Epithelial cell of proximal tubule (primary cell): ENCODE measurements around the gene ZNF30. TPM values are rescaled to one million over a fixed set of nuclear protein-coding genes. Genes with fewer than 3 reads are reported as not detected.

Experiments used
- DNase-seq: peaks from one replicate; pipeline ENCODE4 v3.0.0-alpha.2; 2011; ENCODE audit warnings: low read depth
- H3K4me3 ChIP-seq: 2 replicates; pipeline ENCODE4 v1.5.1; 2011; ENCODE audit warnings: low read depth, mild to moderate bottlenecking, low read length
- total RNA-seq: library from RNA; depleted of rRNA; stranded (reverse); fragments of >200 nt; gene quantifications from 2 replicates; pipeline ENCODE4 v1.2.3, GENCODE V29; 2015
- TF ChIP-seq, protein P1 (sequence below): conservative IDR thresholded peaks from 2 replicates; pipeline ENCODE4 v1.5.1; 2012; ENCODE audit warnings: low read depth, mild to moderate bottlenecking, low read length

Gene ZNF30
- total RNA-seq, 1 donor from 2014 or later = 1.2 TPM

DNA sequence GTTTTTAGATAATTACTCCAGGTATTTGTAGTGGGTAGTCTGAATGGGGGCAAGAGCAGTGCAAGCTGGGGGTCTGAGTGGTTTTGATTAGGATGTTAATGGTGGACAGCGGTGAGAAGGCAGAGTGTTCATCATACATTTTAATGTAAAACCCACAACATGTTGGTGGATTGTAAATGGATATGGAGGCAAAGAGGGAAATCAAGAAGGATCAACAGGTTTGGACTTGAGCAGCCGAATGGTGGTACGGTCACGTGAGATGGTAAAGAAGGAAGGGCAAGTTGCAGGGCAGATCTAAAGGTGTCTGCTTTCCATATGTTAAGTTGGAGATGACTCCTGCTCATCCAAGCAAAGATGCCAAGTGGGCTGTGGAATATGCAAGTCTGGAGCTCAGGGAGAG, 9.5 kb downstream of the ZNF30 start:
- H3K4me3 ChIP-seq = no peak overlapping the region
- TF ChIP-seq, protein P1, sequence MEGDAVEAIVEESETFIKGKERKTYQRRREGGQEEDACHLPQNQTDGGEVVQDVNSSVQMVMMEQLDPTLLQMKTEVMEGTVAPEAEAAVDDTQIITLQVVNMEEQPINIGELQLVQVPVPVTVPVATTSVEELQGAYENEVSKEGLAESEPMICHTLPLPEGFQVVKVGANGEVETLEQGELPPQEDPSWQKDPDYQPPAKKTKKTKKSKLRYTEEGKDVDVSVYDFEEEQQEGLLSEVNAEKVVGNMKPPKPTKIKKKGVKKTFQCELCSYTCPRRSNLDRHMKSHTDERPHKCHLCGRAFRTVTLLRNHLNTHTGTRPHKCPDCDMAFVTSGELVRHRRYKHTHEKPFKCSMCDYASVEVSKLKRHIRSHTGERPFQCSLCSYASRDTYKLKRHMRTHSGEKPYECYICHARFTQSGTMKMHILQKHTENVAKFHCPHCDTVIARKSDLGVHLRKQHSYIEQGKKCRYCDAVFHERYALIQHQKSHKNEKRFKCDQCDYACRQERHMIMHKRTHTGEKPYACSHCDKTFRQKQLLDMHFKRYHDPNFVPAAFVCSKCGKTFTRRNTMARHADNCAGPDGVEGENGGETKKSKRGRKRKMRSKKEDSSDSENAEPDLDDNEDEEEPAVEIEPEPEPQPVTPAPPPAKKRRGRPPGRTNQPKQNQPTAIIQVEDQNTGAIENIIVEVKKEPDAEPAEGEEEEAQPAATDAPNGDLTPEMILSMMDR = no peak
- no peak for DNase-seq

- no peak for DNase-seq
- TF ChIP-seq, protein P1 = no peak
- no peak overlapping the region for H3K4me3 ChIP-seq
These were observed 12.2 kb downstream of the ZNF30 start for GRCh38 chr19:34938886-34939285.

DNA sequence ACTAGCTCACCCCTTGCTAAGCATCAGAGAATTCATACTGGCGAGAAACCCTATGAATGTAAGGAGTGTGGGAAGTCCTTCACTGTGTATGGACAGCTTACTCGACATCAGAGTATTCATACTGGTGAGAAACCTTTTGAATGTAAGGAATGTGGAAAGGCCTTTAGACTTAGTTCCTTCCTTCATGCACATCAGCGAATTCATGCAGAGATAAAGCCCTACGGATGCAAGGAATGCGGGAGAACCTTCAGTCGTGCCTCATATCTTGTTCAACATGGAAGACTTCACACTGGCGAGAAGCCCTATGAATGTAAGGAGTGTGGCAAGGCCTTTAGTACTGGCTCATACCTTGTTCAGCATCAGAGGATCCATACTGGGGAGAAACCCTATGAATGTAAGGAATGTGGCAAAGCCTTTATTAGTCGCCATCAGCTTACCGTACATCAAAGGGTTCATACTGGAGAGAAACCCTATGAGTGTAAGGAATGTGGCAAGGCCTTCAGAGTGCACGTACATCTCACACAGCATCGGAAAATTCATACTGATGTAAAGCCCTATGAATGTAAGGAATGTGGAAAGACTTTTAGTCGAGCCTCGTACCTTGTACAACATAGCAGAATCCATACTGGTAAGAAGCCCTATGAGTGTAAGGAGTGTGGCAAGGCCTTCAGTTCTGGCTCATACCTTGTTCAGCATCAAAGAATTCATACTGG, 17.3 kb downstream of the ZNF30 start:
- TF ChIP-seq, protein P1 = no peak
- DNase-seq = no peak
- H3K4me3 ChIP-seq = no peak overlapping the region

DNA sequence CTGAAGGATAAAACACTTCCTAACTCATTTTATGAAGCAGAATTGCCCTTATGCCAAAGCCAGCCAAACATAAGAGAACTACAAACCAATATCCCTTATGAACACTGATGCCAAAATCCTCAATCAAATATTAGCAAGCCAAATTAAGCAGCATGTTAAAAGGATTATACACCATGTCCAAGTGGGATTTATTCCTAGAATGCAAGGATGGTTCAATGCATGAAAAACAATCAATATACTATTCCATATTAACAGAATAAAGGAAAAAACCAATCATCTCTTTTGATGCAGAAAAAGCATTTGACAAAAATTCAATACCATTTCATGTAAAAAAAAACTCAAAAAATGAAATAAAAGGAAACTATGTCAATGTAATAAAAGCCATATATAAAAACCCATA, 26.4 kb downstream of the ZNF30 start:
- no peak for DNase-seq
- TF ChIP-seq, protein P1 = no peak
- no peak overlapping the region for H3K4me3 ChIP-seq

DNA sequence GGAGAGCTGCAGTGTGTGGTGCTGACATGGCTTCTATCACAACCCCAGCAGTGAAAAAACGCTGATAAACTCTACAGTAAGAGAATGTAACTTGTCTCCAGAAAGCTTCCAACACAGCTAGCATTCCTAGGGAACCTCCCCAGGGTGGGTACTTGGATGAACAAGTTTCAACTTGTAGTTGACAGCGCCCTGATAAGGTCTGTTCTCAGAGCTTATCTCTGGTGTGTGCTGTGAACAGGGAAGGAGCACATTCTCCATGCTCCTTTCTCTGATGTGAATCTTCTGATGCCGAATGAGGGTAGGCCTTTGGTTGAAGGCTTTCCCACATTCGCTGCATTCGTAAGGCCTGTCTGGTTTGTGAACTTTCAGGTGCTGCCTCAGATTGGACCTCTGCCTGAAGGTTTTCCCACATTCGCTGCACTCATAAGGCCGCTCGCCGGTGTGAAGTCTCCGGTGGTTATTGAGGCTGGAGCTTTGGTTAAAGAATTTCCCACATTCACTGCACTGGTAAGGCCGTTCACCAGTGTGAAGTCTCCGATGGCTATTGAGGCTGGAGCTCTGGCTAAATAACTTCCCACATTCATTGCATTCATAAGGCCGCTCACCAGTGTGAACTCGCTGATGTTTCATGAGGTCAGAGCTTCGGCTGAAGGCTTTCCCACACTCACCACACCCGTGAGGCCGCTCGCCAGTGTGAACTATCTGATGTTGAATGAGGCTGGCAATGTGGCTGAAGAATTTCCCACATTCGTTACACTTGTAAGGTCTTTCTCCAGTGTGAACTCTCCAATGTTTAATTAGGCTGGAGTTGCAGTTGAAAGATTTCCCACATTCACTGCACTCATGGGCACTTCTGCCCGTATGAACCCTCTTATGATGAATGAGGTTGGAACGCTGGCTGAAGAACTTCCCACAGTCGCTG, 31.4 kb downstream of the ZNF30 start:
- no peak for DNase-seq

DNA sequence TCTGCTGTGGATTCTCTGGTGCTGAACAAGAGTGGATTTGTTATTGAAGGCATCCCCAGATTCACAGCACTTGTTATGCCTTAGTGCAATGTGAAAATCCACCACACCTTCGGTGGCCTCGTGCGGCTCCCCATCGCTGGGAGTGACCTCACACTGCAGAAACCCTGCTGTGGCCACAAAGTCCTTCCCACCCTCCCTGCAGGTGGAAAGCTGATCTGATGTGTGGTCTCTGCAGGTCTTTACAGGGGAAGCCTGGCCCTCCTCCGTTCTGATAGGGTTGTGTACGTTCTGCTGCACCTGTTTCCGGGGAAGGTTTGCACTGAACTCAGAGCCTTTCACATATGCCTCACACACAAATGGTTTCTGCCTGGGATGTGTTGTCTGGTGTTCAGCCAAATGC, 32.3 kb downstream of the ZNF30 start:
- DNase-seq = no peak
- TF ChIP-seq, protein P1 = no peak
- H3K4me3 ChIP-seq = no peak overlapping the region

More for the DNA sequence above, 31.4 kb downstream of the ZNF30 start:
- TF ChIP-seq, protein P1 = no peak
- no peak overlapping the region for H3K4me3 ChIP-seq
